T-helper 1 cell treated with Interleukin-12 subunit alpha and Interleukin-12 subunit beta and Interleukin-4 antibody, amounts not matched to agents 30 ng/mL and 1 ng/mL, for 36 hours (primary cell): ENCODE results near the gene MZT2B. TPM values are rescaled to one million over a fixed set of nuclear protein-coding genes. Genes with fewer than 3 reads are reported as not detected.
"Not testable (repeated sequence)": the region's sequence is repeated elsewhere in the genome, so short reads cannot be mapped to it uniquely, and the experiment has no call there.

Experiments used
- intact Hi-C: fragments of 100-400 bp; cut with micrococcal nuclease; formaldehyde crosslinking; loops from one replicate; pipeline ENCODE4 v1.15.1; 2024
- total RNA-seq: library from RNA; stranded (reverse); gene quantifications from 2 replicates; pipeline ENCODE4 v1.2.3, GENCODE V29; 2022

Gene MZT2B
- total RNA-seq, 1 donor from 2014 or later, result 290 TPM

DNA sequence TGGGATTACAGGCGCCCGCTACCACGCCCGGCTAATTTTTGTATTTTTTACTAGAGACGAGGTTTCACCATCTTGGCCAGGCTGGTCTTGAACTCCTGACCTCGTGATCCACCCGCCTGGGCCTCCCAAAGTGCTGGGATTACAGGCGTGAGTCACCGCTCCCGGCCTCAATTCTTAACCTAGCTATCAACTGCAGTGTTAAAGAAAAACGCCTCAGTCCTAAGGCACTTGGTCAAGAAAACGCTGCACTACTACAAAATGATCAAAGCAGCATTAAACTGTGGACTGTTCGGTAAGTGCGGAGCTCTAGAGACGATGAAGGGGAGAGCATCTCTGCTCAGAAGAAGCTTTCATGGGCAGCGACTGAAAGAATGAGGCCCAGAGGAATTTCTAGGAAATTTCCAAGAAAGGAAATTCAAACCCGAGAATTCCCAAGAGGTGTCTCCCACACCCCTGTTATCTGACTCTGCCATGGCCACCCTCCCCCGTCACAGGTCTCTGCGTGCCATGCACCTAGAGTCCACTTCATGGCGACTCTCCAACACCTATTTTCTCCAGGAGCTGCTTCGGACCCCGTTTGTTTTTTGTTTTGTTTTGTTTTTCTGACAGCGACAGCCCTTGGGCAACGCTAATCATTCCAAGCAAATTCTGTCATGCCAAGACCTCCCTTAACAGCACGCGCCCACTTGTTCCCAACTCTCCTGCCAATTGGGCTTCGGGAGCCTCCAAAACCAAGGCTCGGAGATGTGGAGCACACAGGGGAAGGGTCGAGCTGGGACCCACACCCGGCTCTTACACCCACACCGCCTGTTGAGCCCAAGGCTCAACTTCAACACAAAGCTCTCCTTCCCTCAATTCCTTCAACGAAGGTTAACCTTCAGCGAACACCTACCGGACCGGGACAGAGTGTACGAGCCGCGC, 1.4 kb upstream of the MZT2B start:
- intact Hi-C loops, result loop anchor here (1.0 to 5.0 kb wide), 11 partner anchors 35 to 1312 kb away; partner anchors contain the start of genes CCDC74B, IMP4, MZT2A and PLEKHB2

DNA sequence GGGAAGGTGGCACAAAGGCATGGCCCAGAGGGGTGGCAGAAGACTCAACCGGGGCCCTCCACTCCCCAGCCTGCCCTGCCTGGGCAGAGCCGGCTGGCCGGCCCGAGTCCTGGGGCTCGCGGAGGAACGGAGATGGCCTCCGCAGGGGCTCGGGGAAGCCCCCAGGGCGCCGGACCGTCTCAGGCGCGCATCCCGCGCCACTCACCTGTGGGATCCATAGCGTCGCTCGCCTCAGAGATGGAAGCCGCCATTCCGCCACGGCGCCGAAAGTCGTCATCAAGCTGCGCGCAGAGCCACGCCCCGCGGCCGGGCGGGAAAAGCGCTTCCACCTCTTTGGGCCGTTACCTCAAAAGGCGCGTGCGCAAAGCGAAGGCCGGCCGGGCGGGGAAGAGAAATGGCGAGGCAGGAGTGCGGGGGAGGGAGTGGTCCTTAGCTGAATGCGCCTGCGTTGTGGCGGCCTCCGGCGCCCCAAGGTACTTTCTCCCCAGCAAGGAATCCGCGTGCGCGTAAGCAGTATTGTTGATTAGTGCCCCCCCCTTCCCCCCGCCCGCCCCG, 660 bp upstream of the MZT2B start, which contains the start of gene SMPD4:
Gene SMPD4, minus strand, starts transcription at position 278 of the 555 bp plus-strand sequence. CDS start 5,010 bp downstream, outside the sequence.
- intact Hi-C loops, result loop anchor here (1.0 to 5.0 kb wide), 11 partner anchors 36 to 1311 kb away; partner anchors contain the start of genes CCDC74B, IMP4, MZT2A and PLEKHB2

DNA sequence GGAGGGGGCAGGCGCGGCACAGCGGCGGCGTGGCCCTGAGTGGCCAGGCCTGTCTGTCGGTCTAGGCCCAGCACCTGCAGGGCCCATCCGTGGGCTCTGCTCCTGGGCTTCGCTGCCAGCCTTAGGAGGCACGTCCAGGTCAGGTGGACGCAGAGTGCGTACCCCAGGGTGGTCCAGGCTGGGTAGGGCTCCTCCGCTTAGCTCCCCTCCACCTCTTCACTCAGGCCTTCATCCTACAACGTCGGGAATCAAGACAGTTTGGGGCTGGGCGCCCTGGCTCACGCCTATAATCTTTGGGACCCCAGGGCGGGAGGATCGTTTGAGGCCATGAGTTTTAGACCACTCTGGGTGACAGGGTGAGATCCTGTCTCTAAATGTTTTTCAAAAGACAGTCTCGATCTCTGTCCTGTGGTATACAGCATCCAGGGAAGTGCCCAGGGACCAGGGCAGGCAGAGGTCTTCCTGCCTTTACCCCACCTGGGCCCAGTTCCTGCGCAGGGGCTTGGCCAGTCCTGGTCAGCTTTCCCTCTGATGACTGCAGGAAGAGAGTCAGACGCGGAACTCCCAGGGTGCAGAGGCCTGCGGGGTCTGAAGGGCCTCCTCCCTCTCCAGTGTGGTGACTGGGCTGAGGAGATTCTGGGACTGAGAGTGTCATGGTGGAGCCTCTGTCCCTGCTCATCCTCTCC, 907 bp downstream of the MZT2B start:
- intact Hi-C loops, result loop anchor here (5.0 kb wide), 5 partner anchors 174 to 1309 kb away; partner anchors contain the start of genes MZT2A, PLEKHB2 and PTPN18

DNA sequence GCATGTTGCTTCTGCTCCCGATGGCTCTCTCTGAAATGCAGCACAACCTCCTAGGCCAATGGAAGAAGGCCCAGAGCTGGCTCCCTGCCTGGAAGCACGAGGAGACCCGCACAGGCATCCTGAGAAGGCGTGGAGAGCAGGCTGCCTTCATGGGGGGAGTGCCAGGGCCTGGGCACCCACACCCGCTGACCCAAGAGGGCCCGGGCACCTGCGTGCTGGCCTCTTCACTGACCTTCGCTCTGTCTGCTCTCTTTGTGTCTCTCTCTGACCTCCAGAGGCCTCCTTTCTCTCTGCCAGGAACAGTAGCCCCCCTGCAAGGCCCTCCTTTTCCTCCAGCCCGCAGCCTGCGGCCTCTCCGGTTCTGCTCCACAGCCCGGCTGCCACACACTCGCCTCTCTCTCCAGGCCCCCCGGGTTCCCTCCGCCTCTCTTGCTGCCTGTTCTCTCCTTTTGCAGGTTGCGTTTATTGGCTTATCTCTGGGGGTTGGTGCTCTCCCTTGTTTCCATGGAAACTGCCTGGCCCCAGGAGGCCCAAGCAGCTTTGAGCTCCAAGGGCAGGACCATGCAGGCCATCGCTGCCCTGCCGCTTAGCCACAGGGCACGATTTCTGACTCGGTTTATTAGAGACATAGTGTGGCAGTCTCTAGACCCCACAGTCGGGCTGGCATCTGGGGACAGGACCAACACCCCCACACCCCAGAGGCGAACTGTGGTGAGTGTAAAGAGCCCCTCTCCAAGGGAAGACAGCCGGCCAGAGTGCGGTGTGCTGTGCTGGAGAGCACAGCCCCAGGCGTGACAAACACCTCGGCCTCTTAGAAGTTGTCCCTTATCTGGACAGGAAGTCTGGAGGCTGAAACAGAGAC, 1.7 kb downstream of the MZT2B start:
- intact Hi-C loops, result loop anchor here (5.0 kb wide), 5 partner anchors 174 to 1309 kb away; partner anchors contain the start of genes MZT2A, PLEKHB2 and PTPN18

DNA sequence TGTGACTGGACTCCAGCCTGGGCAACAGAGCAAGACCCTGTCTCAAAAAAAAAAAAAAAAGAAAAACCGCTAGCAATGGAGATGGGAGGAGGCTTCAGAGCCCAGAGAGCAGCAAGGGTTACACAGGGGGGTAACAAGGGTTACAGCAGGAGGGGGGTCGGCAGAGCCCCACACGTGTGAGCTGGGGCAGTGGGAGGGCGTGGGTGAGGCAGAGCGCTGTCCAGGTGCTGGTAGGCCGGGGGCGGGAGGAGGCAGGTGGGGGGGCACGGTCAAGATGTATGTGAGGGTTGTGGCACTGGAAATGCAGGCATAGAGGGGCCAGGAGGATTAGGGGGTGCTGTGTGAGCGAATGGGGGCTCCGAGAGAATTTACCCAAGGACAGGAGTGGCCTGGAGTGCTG, 3.4 kb downstream of the MZT2B start:
- intact Hi-C loops, result no loop called here

DNA sequence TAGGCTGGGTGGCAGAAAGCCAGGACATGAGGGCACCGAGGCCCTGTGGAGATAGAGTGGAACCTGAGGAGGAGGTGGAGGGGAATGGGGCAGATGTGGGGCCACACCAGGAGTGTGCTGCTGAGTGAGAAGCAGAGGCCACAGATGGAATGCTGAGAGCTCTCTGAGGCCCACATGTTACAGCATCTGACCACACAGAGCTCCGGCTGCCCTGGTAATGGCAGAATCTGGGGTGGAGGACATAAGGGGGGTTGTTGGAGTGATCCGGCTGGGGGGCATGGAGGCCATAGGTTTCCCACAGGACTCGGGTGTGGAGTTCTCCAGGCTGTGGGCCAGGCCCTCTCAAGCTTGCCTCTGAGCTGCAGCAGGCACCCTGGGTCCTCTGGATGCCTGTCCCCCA, 3.8 kb downstream of the MZT2B start:
- intact Hi-C loops, result no loop called here

DNA sequence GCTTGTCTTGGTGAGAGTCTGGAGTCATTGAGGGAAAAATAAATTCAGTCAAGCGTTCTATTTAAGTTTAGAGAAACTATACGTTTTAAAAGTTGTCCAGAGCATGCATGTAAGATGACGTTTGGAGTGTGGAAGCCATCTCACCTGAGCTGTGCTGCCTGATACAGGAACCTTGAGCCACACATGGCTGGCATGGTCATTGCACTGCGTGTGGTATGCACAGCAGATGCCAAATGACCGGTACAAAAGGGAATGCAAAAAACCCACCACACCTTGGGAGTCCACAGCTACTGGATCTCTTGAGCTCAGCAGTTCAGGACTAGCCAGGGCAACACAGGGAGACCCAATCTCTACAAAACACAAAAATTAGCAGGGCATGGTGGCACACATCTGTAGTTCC, 4.3 kb downstream of the MZT2B start:
- intact Hi-C loops, result no loop called here

GRCh38 chr2:130187268-130187667, 5.2 kb downstream of the MZT2B start:
- intact Hi-C loops, result no loop called here

DNA sequence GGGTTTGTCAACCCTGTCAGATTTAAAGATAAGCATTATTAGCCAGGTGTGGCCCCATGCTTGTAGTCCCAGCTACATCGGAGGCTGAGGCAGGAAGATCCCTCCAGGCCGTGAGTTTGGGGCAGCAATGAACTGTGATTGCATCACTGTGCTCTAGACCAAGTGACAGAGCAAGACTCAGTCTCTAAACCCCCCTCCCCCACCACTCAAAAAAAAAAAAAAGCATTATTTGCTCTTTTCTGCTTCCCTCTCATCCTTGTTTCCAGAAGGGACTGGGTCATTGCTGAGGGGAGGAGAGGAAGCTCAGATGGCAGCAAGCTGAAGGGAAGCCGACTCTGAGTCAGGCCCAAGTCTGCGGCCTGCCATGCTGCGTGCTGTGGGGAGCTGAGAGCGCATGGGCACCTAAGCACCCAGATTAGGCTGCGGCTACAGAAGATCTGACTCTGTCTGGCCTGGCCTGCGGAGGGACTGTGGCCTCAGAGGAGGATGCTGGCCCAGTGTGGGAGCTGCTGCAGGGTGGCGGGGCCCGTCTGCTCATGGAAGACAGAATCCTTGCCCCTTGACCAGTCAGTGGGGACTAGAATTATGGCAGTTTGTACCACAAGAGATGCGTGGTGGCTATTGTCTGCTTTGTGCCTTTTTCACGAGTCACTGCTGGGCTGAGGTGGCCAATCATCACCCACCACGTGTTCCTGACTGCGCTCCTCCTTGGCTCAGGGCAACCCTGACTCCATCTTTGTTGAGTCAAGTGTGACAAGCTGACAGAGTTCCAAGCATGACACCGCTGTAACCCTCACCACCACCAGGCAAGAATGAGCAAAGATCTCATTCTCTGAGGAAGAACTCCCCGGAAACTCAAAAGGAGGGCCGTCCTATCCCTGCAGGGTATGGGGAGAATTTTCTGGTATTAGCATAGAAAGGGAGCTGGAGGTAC, 6.1 kb downstream of the MZT2B start:
- intact Hi-C loops, result not testable (repeated sequence)

DNA sequence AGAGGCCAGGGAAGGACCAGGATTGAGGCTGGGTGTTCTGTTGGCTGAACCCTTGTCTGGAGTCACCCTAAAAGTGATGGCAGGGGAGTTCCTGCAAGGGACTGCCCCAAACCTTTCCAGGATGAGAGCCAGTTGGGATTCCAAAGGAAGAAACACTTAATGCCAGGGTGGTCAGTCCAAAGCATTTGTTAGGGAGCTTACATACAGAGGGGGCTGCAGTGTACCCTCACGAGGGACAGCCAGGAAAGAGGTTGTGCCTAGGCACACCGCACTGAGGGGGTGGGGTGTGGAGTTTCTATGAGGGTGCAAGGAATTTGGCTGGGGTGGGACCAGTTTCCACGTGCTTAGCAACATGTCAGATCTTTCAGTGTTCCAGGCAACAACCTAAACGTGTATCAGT, 6.9 kb downstream of the MZT2B start:
- intact Hi-C loops, result not testable (repeated sequence)

GRCh38 chr2:130190237-130190636, 8.2 kb downstream of the MZT2B start:
- intact Hi-C loops, result no loop called here

DNA sequence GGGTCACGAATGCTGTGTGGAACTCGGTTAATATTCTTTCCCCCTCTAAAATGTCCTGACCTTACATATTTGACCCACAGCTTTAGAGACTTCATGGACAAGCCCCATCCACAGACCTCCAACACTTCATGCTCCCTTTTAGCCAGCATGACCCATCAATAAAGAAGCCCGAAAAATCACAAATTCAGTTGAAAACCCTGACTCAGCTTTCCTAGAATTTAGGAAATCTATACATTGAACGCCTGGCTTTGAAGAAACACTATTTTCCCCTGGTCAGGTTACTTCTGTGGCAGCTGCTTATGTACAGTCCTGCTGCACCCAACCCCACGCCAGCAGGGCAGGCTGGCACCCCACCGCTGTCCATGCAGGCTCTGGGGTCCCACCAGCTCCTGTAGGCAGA, 9.3 kb downstream of the MZT2B start:
- intact Hi-C loops, result not testable (repeated sequence)

GRCh38 chr2:130192451-130192850, 10.4 kb downstream of the MZT2B start:
- intact Hi-C loops, result not testable (repeated sequence)

DNA sequence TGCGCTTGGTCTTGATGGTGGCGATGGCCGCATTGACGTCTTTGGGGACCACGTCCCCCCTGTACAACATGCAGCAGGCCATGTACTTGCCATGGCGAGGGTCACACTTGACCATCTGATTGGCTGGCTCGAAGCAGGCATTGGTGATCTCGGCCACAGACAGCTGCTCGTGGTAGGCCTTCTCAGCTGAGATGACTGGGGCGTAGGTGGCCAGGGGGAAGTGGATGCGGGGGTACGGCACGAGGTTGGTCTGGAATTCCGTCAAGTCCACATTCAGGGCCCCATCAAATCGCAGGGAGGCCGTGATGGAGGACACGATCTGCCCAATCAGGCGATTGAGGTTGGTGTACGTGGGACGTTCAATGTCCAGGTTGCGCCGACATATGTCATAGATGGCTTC, 11.8 kb downstream of the MZT2B start:
- intact Hi-C loops, result not testable (repeated sequence)

GRCh38 chr2:130195089-130195635, 13.1 kb downstream of the MZT2B start:
- intact Hi-C loops, result not testable (repeated sequence)

GRCh38 chr2:130196052-130196451, 14.0 kb downstream of the MZT2B start:
- intact Hi-C loops, result not testable (repeated sequence)

DNA sequence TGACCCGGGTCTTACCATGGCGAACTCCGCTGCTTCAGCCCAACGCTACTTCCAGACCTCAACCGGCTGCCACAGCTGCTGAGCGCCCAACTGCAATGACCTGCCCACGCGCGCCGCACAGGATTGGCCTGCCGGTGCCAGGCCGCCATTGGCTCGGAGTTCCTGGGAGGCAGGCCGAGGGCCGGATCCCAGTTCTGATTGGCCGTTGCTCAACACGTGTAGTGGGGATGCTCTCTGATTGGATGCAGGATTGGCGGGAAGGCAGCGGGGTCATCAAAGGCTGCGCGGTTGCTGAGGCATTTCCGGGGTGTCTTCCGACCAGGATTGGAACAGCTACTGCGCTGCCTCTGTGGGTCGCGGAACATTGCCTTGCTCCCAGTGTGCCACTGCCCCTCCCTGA, 16.3 kb downstream of the MZT2B start, which contains the start of gene TUBA3E:
Gene TUBA3E, minus strand, starts transcription at position 97 of the 400 bp plus-strand sequence. Its CDS starts 79 bp downstream, at position 18.
- intact Hi-C loops, result no loop called here

DNA sequence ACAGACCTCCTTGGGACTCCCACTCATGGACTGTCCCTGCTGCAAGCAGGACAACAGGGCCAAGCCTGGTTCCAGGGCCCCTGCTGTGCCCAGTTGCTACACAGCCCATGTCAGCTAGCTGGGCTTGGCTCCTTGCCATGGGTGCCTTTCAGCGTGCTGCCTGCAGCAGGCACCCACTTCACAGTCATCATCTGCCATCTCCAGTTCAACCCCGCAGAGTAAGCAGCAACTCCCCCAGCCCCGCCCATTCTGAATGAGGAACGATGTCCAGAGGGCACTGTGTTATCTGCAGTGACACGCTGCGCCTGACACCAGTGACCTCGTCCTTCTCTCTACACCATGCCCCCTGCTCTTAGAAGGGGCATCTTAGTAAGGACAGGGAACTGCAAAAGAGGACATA, 20.5 kb downstream of the MZT2B start:
- intact Hi-C loops, result not testable (repeated sequence)

- intact Hi-C loops, result not testable (repeated sequence)
Observed at GRCh38 chr2:130203150-130203549, 21.1 kb downstream of the MZT2B start.
